CD8-positive, alpha-beta memory T cell (primary cell): Measurements from ENCODE around the gene SH3BGR. TPM values are rescaled to one million over a fixed set of nuclear protein-coding genes. Genes with fewer than 3 reads are reported as not detected.

Experiments used
- CTCF ChIA-PET: fragments of 350-600 bp; sonication (Branson Sonifier 250); formaldehyde crosslinking; loops from one replicate; lab custom pipeline; 2021; ENCODE audit warnings: antibody characterized with exemption; lab: Charles Lee
- POLR2A ChIA-PET: fragments of 350-600 bp; sonication (Branson Sonifier 250); formaldehyde crosslinking; loops from one replicate; lab custom pipeline; 2021; ENCODE audit warnings: antibody characterized with exemption; lab: Charles Lee
- DNase-seq, 5 donors: peaks; one replicate each; pipeline versions ENCODE4 v3.0.0 to v3.0.0-alpha.2; 2020 to 2022; ENCODE audit warnings: mixed read lengths in 1 of 5
- H3K27ac ChIP-seq: one replicate; pipeline ENCODE4 v1.7.0; 2013; ENCODE audit warnings: low read depth, mild to moderate bottlenecking, low read length, moderate library complexity
- H3K27me3 ChIP-seq: 2 replicates; pipeline ENCODE4 v1.7.0; 2013; ENCODE audit warnings: low read length, mild to moderate bottlenecking; ENCODE audit not compliant: insufficient read depth, poor library complexity, severe bottlenecking
- H3K36me3 ChIP-seq: 2 replicates; pipeline ENCODE4 v1.7.0; 2013; ENCODE audit warnings: mild to moderate bottlenecking, low read length, moderate library complexity; ENCODE audit not compliant: insufficient read depth
- H3K4me1 ChIP-seq: 2 replicates; pipeline ENCODE4 v1.7.0; 2013; ENCODE audit warnings: mild to moderate bottlenecking, low read length, moderate library complexity; ENCODE audit not compliant: insufficient read depth
- H3K4me3 ChIP-seq: 2 replicates; pipeline ENCODE4 v1.7.0; 2013; ENCODE audit warnings: mild to moderate bottlenecking, low read length
- H3K9me3 ChIP-seq: 2 replicates; pipeline ENCODE4 v1.7.0; 2013; ENCODE audit warnings: mild to moderate bottlenecking, low read length
- H3K27ac Mint-ChIP-seq, 8 donors: one replicate each; pipeline ENCODE4 v1.8.0; 2020 to 2021; ENCODE audit warnings: mixed read lengths in 8 of 8, mild to moderate bottlenecking in 6 of 8, inconsistent platforms in 3 of 8, moderate library complexity in 3 of 8
- H3K27me3 Mint-ChIP-seq, 2 donors: one replicate each; pipeline ENCODE4 v1.8.0; 2020 to 2021; ENCODE audit warnings: mixed read lengths in 2 of 2, mild to moderate bottlenecking in 1 of 2, moderate library complexity in 1 of 2
- H3K36me3 Mint-ChIP-seq, 3 donors: one replicate each; pipeline ENCODE4 v1.8.0; 2020 to 2021; ENCODE audit warnings: mixed read lengths in 3 of 3, inconsistent platforms in 1 of 3, mild to moderate bottlenecking in 1 of 3
- H3K4me1 Mint-ChIP-seq, 3 donors: one replicate each; pipeline ENCODE4 v1.8.0; 2020 to 2021; ENCODE audit warnings: mixed read lengths in 3 of 3, inconsistent platforms in 1 of 3, mild to moderate bottlenecking in 1 of 3
- H3K4me3 Mint-ChIP-seq, 7 donors: one replicate each; pipeline ENCODE4 v1.8.0; 2020 to 2021; ENCODE audit warnings: mixed read lengths in 7 of 7, mild to moderate bottlenecking in 6 of 7, moderate library complexity in 4 of 7, inconsistent platforms in 2 of 7
- H3K9me3 Mint-ChIP-seq, 5 donors: one replicate each; pipeline ENCODE4 v1.8.0; 2020 to 2022; ENCODE audit warnings: mixed read lengths in 5 of 5, mild to moderate bottlenecking in 3 of 5, moderate library complexity in 2 of 5, inconsistent platforms in 1 of 5
- polyA plus RNA-seq: library from polyadenylated mRNA; unstranded; fragments of 300-500 nt; fragmentation: Illumina TruSeq; gene quantifications from one replicate; pipeline ENCODE4 v1.2.3, GENCODE V29; 2021
- total RNA-seq, 2 experiments: library from RNA; stranded (reverse); gene quantifications; one replicate each; pipeline ENCODE4 v1.2.3, GENCODE V29; 2021

The SH3BGR gene
- total and polyA plus RNA-seq, 3 experiments from 2014 or later = 1.6 to 5.8 (median 4.5) TPM

DNA sequence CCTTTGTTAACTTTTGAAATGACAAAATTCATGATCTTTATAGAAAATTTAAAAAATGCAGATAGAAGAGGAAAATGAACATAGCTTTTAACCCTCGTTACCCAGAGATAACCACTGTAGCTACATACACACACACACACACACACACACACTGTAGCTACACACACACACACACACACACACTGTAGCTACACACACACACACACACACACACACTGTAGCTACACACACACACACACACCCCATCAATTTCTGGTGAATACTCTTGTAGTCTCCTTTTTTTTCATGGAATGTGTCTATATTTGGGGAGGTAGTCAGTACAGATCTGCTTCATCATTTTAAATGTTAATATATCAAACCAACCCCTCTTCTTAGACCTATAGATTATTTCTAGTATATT lies 58.5 kb downstream of the SH3BGR start:
- no peak for DNase-seq
- CTCF ChIA-PET = no interaction called here

DNA sequence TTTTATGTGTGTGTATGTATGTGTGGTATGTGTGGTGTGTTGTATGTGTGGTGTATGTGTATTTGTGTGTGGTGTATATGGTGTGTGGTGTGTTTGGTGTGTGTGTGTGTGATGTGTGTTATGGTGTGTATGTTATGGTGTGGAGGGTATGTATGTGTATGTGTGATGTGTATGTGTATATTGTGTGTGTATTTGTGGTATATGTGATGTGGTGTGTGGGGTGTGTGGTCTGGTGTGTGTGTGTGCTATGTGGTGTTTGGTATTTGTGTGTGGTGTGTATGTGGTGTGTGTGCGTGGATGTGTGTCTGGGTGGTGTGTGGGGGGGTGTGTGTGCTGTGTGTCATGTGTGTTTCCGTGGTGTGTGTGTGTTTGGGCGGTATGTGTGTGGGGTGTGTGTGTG lies 59.3 kb downstream of the SH3BGR start:
- Mint-ChIP-seq H3K4me3 (no peak overlapping the region), H3K4me1 (no peaks in the 10 kb centered on the region), H3K9me3 (peaks cover 0 to 2% (median 0%) of the 10 kb centered on the region in 5 donors), H3K27me3 (no peaks in the 10 kb centered on the region), H3K36me3 (no peaks in the 10 kb centered on the region), H3K27ac (peak overlapping the region in 1 of 8 donors; percentile 71)
- DNase-seq = no peak
- H3K4me3 ChIP-seq = no peak overlapping the region
- ChIA-PET POLR2A (no interaction called here), CTCF (no interaction called here)
- no peaks in the 10 kb centered on the region for H3K9me3 ChIP-seq
- H3K4me1 ChIP-seq = no peaks in the 10 kb centered on the region
- no peaks in the 10 kb centered on the region for H3K27me3 ChIP-seq
- no peak overlapping the region for H3K27ac ChIP-seq
- H3K36me3 ChIP-seq = no peaks in the 10 kb centered on the region

More for the DNA sequence above, 58.5 kb downstream of the SH3BGR start:
- H3K4me3 Mint-ChIP-seq = no peak overlapping the region
- Histone ChIP-seq H3K4me1 (no peaks in the 10 kb centered on the region), H3K27me3 (no peaks in the 10 kb centered on the region), H3K4me3 (no peak overlapping the region), H3K36me3 (no peaks in the 10 kb centered on the region), H3K9me3 (no peaks in the 10 kb centered on the region), H3K27ac (no peak overlapping the region)
- peaks cover 0 to 2% (median 0%) of the 10 kb centered on the region in 5 donors for H3K9me3 Mint-ChIP-seq
- no peaks in the 10 kb centered on the region for H3K4me1 Mint-ChIP-seq
- no peak overlapping the region for H3K27ac Mint-ChIP-seq
- H3K36me3 Mint-ChIP-seq = no peaks in the 10 kb centered on the region
- POLR2A ChIA-PET = no interaction called here
- H3K27me3 Mint-ChIP-seq = no peaks in the 10 kb centered on the region

- Histone ChIP-seq H3K27me3 (no peaks in the 10 kb centered on the region), H3K9me3 (no peaks in the 10 kb centered on the region), H3K27ac (no peak overlapping the region), H3K36me3 (no peaks in the 10 kb centered on the region), H3K4me1 (no peaks in the 10 kb centered on the region), H3K4me3 (no peak overlapping the region)
- DNase-seq = no peak
- no peak overlapping the region for H3K27ac Mint-ChIP-seq
- H3K9me3 Mint-ChIP-seq = no peaks in the 10 kb centered on the region
- no peaks in the 10 kb centered on the region for H3K36me3 Mint-ChIP-seq
- ChIA-PET POLR2A (no interaction called here), CTCF (no interaction called here)
- H3K4me3 Mint-ChIP-seq = no peak overlapping the region
- peaks cover 3 to 5% (median 5%) of the 10 kb centered on the region in 3 donors for H3K4me1 Mint-ChIP-seq
- peaks cover 0 to 3% of the 10 kb centered on the region in 2 donors for H3K27me3 Mint-ChIP-seq
Observed at GRCh38 chr21:39513735-39514134, 62.0 kb downstream of the SH3BGR start.

GRCh38 chr21:39515684-39516472 lies 64.1 kb downstream of the SH3BGR start:
- Mint-ChIP-seq H3K36me3 (no peaks in the 10 kb centered on the region), H3K27me3 (peaks cover 0 to 3% of the 10 kb centered on the region in 2 donors), H3K9me3 (no peaks in the 10 kb centered on the region), H3K27ac (peak overlapping the region in 1 of 8 donors; percentile 43), H3K4me1 (peaks cover 3 to 5% (median 5%) of the 10 kb centered on the region in 3 donors), H3K4me3 (no peak overlapping the region)
- Histone ChIP-seq H3K27me3 (no peaks in the 10 kb centered on the region), H3K4me1 (no peaks in the 10 kb centered on the region), H3K9me3 (no peaks in the 10 kb centered on the region), H3K4me3 (no peak overlapping the region), H3K36me3 (no peaks in the 10 kb centered on the region), H3K27ac (no peak overlapping the region)
- ChIA-PET POLR2A (no interaction called here), CTCF (no interaction called here)
- no peak for DNase-seq

GRCh38 chr21:39518055-39518846 lies 66.5 kb downstream of the SH3BGR start:
- ChIA-PET CTCF (interaction anchor here (0.8 to 2.5 kb wide), 9 partner anchors 8 to 227 kb away, joined by 3 to 12 read pairs (median 3); partner anchors contain the start of gene IGSF5), POLR2A (no interaction called here)
- Mint-ChIP-seq H3K9me3 (no peaks in the 10 kb centered on the region), H3K4me1 (peaks cover 3 to 5% (median 5%) of the 10 kb centered on the region in 3 donors), H3K27me3 (peaks cover 3% of the 10 kb centered on the region in 2 donors), H3K27ac (peak overlapping the region in 1 of 8 donors; percentile 3), H3K36me3 (no peaks in the 10 kb centered on the region), H3K4me3 (no peak overlapping the region)
- no peaks in the 10 kb centered on the region for H3K9me3 ChIP-seq
- H3K36me3 ChIP-seq = no peaks in the 10 kb centered on the region
- DNase-seq = peak; percentile 7 to 57 (median 39)
- no peaks in the 10 kb centered on the region for H3K27me3 ChIP-seq
- no peak overlapping the region for H3K4me3 ChIP-seq
- no peak overlapping the region for H3K27ac ChIP-seq
- H3K4me1 ChIP-seq = no peaks in the 10 kb centered on the region

- Histone ChIP-seq H3K36me3 (no peaks in the 10 kb centered on the region), H3K4me3 (no peak overlapping the region), H3K27ac (no peak overlapping the region), H3K9me3 (no peaks in the 10 kb centered on the region), H3K4me1 (no peaks in the 10 kb centered on the region), H3K27me3 (no peaks in the 10 kb centered on the region)
- DNase-seq = no peak
- Mint-ChIP-seq H3K4me3 (no peak overlapping the region), H3K36me3 (no peaks in the 10 kb centered on the region), H3K27ac (no peak overlapping the region), H3K9me3 (no peaks in the 10 kb centered on the region), H3K27me3 (peaks cover 3 to 8% of the 10 kb centered on the region in 2 donors), H3K4me1 (peaks cover 3 to 5% (median 5%) of the 10 kb centered on the region in 3 donors)
- ChIA-PET POLR2A (no interaction called here), CTCF (interaction anchor here (0.8 to 2.5 kb wide), 8 partner anchors 8 to 227 kb away, joined by 3 to 12 read pairs (median 4); partner anchors contain the start of gene IGSF5)
Observed at GRCh38 chr21:39518847-39519210, 67.1 kb downstream of the SH3BGR start.

- peaks cover 3 to 5% (median 5%) of the 10 kb centered on the region in 3 donors for H3K4me1 Mint-ChIP-seq
- H3K9me3 Mint-ChIP-seq = no peaks in the 10 kb centered on the region
- ChIA-PET CTCF (no interaction called here), POLR2A (no interaction called here)
- no peak overlapping the region for H3K4me3 ChIP-seq
- no peaks in the 10 kb centered on the region for H3K36me3 ChIP-seq
- H3K4me1 ChIP-seq = no peaks in the 10 kb centered on the region
- no peaks in the 10 kb centered on the region for H3K9me3 ChIP-seq
- no peak overlapping the region for H3K4me3 Mint-ChIP-seq
- DNase-seq = no peak
- H3K36me3 Mint-ChIP-seq = no peaks in the 10 kb centered on the region
- H3K27me3 ChIP-seq = no peaks in the 10 kb centered on the region
- H3K27ac ChIP-seq = no peak overlapping the region
- no peak overlapping the region for H3K27ac Mint-ChIP-seq
- peaks cover 3 to 12% of the 10 kb centered on the region in 2 donors for H3K27me3 Mint-ChIP-seq
Observed at GRCh38 chr21:39519835-39520234, 68.1 kb downstream of the SH3BGR start.

- ChIA-PET POLR2A (no interaction called here), CTCF (no interaction called here)
- no peaks in the 10 kb centered on the region for H3K36me3 ChIP-seq
- Mint-ChIP-seq H3K36me3 (no peaks in the 10 kb centered on the region), H3K9me3 (no peaks in the 10 kb centered on the region), H3K27me3 (peaks cover 20 to 28% of the 10 kb centered on the region in 2 donors), H3K27ac (no peak overlapping the region), H3K4me3 (no peak overlapping the region), H3K4me1 (peaks cover under 1 to 2% (median 1%) of the 10 kb centered on the region in 3 donors)
- H3K4me3 ChIP-seq = no peak overlapping the region
- peaks cover 3% of the 10 kb centered on the region for H3K27me3 ChIP-seq
- DNase-seq = no peak
- H3K9me3 ChIP-seq = no peaks in the 10 kb centered on the region
- no peak overlapping the region for H3K27ac ChIP-seq
- no peaks in the 10 kb centered on the region for H3K4me1 ChIP-seq
Observed at GRCh38 chr21:39523399-39523798, 71.6 kb downstream of the SH3BGR start.
